ENCODE data around the gene PUM1. TPM values are rescaled to one million over a fixed set of nuclear protein-coding genes. Genes with fewer than 3 reads are reported as not detected.

PUM1 gene
- total RNA-seq (2022; extraction: Qiagen RNA extraction), result 23.9 to 32.0 TPM (median 30.4 TPM) in 5 replicates

GRCh38 chr1:31065310-31066217, at the start of gene PUM1:
PUM1 (minus strand) TSS chr1:31065717; CDS start chr1:31059566, 6,151 bp downstream.

GRCh38 chr1:30908696-30909364, 156.7 kb downstream of the PUM1 start, which contains the start of gene SDC3:
SDC3 (minus strand) TSS chr1:30908758; CDS start chr1:30908586, 172 bp downstream.

Other genes with a start within 250 kb of the PUM1 start
- gene SDC3, start 157.0 kb downstream of the PUM1 start, total RNA-seq (2022; extraction: Qiagen RNA extraction), result 8.3 to 12.4 TPM (median 12.0 TPM) in 5 replicates
- gene NKAIN1, start 174.2 kb upstream of the PUM1 start, total RNA-seq (2022; extraction: Qiagen RNA extraction), result 0.85 to 1.2 TPM (median 1.0 TPM) in 5 replicates
- gene SNRNP40, start 231.1 kb upstream of the PUM1 start, total RNA-seq (2022; extraction: Qiagen RNA extraction), result 38.1 to 41.8 TPM (median 39.0 TPM) in 5 replicates
- gene ZCCHC17, start 231.3 kb upstream of the PUM1 start, total RNA-seq (2022; extraction: Qiagen RNA extraction), result 21.4 to 25.5 TPM (median 23.0 TPM) in 5 replicates

Data from A549 treated with AZD2906 at 1 μM for 4 hours (cell line).